OCI-LY1 (cell line): ENCODE measurements around the gene TRRAP.

Experiments
- H2AFZ ChIP-seq: fragments of 200-600 bp; sonication (generic), shearing (Covaris generic); 2 replicates; pipeline ENCODE4 v1.6.0; 2014; ENCODE audit warnings: antibody characterized with exemption, mild to moderate bottlenecking, low read length
- H3F3A ChIP-seq: fragments of 200-600 bp; sonication (generic), shearing (Covaris generic); 2 replicates; pipeline ENCODE4 v1.6.0; 2014; ENCODE audit warnings: mild to moderate bottlenecking, antibody characterized with exemption, low read length, moderate library complexity; ENCODE audit not compliant: insufficient read depth
- H3K27ac ChIP-seq: fragments of 200-600 bp; sonication (generic); 2 replicates; pipeline ENCODE4 v1.5.1; 2014; ENCODE audit warnings: low read length, mixed run types, mild to moderate bottlenecking, low read depth; ENCODE audit not compliant: poor library complexity, severe bottlenecking
- H3K27me3 ChIP-seq: fragments of 200-600 bp; sonication (generic); 2 replicates; pipeline ENCODE4 v1.6.0; 2014; ENCODE audit warnings: antibody characterized with exemption, mild to moderate bottlenecking, low read length, moderate library complexity; ENCODE audit not compliant: insufficient read depth
- H3K36me3 ChIP-seq: fragments of 200-600 bp; sonication (generic); 2 replicates; pipeline ENCODE4 v1.6.1; 2014; ENCODE audit warnings: mild to moderate bottlenecking, antibody characterized with exemption, low read length, moderate library complexity, mixed read lengths; ENCODE audit not compliant: insufficient read depth
- H3K4me1 ChIP-seq: fragments of 200-600 bp; sonication (generic); 2 replicates; pipeline ENCODE4 v1.5.1; 2014; ENCODE audit warnings: mild to moderate bottlenecking, low read length, moderate library complexity; ENCODE audit not compliant: insufficient read depth, severe bottlenecking
- H3K4me2 ChIP-seq: fragments of 200-600 bp; sonication (generic), shearing (Covaris generic); 2 replicates; pipeline ENCODE4 v1.6.1; 2014; ENCODE audit warnings: low read length
- H3K4me3 ChIP-seq: fragments of 200-600 bp; sonication (generic); 2 replicates; pipeline ENCODE4 v1.5.1; 2014; ENCODE audit warnings: low read length, low read depth, mild to moderate bottlenecking, mixed read lengths; ENCODE audit not compliant: poor library complexity, severe bottlenecking
- H3K79me2 ChIP-seq: fragments of 200-600 bp; shearing (Covaris generic); 2 replicates; pipeline ENCODE4 v1.6.1; 2016; ENCODE audit warnings: mixed run types, low read length, mixed read lengths; ENCODE audit not compliant: insufficient read depth
- H3K9ac ChIP-seq: fragments of 200-600 bp; sonication (generic), shearing (Covaris generic); 2 replicates; pipeline ENCODE4 v1.6.1; 2014; ENCODE audit warnings: mild to moderate bottlenecking, low read length, mixed read lengths
- H3K9me2 ChIP-seq: fragments of 200-600 bp; sonication (generic), shearing (Covaris generic); 2 replicates; pipeline ENCODE4 v1.6.1; 2014; ENCODE audit warnings: low read depth, mild to moderate bottlenecking, low read length, mixed read lengths
- H3K9me3 ChIP-seq: fragments of 200-600 bp; shearing (Covaris generic); 2 replicates; pipeline ENCODE4 v1.6.1; 2014; ENCODE audit warnings: low read length, mixed read lengths
- H4K20me1 ChIP-seq: fragments of 200-600 bp; sonication (generic), shearing (Covaris generic); 2 replicates; pipeline ENCODE4 v1.6.0; 2016; ENCODE audit warnings: mild to moderate bottlenecking, low read length; ENCODE audit not compliant: insufficient read depth
- EZH2 ChIP-seq: fragments of 200-600 bp; sonication (generic), shearing (Covaris generic); IDR thresholded peaks from 2 replicates; pipeline ENCODE4 v1.8.0; 2017; ENCODE audit warnings: borderline replicate concordance, mixed run types, mild to moderate bottlenecking, antibody characterized with exemption, low read length, moderate library complexity, mixed read lengths
- TF ChIP-seq, protein P1 (sequence below): fragments of 200-600 bp; sonication (generic), shearing (Covaris generic); IDR thresholded peaks from 2 replicates; pipeline ENCODE4 v1.5.1; 2017; ENCODE audit warnings: mild to moderate bottlenecking, antibody characterized with exemption, low read length, moderate library complexity, mixed read lengths

Gene TRRAP

DNA sequence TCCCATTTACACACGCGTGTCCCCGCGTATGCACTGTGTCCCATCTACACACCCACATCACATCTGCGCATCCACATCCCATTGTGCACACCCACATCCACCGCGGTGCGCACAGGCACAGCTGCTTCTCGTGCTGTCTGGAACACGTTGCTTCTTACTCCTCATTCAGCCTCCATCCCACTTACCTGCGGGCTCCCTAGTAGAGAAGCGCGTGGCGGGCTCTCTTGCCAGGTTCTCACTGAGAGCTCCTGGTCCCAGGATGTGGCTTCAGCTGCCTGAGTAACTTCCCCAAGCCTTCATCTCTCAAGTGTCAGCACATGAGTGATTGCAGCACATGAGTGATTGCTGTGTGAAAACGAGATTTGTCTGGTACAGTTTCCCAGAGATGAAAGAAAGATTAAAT lies 117.8 kb downstream of the TRRAP start:
- Histone ChIP-seq H2AFZ (no peak overlapping the region), H3K9me3 (no peaks in the 10 kb centered on the region), H3K27ac (no peak overlapping the region), H3K9ac (no peak overlapping the region), H3K36me3 (peaks cover 90% of the 10 kb centered on the region), H3K4me2 (no peak overlapping the region), H3K27me3 (no peaks in the 10 kb centered on the region), H3F3A (no peaks in the 10 kb centered on the region), H3K4me1 (no peaks in the 10 kb centered on the region), H3K4me3 (no peak overlapping the region), H4K20me1 (no peaks in the 10 kb centered on the region), H3K9me2 (no peaks in the 10 kb centered on the region), H3K79me2 (no peaks in the 10 kb centered on the region)
- no peak for TF ChIP-seq EZH2
- TF ChIP-seq, protein P1, sequence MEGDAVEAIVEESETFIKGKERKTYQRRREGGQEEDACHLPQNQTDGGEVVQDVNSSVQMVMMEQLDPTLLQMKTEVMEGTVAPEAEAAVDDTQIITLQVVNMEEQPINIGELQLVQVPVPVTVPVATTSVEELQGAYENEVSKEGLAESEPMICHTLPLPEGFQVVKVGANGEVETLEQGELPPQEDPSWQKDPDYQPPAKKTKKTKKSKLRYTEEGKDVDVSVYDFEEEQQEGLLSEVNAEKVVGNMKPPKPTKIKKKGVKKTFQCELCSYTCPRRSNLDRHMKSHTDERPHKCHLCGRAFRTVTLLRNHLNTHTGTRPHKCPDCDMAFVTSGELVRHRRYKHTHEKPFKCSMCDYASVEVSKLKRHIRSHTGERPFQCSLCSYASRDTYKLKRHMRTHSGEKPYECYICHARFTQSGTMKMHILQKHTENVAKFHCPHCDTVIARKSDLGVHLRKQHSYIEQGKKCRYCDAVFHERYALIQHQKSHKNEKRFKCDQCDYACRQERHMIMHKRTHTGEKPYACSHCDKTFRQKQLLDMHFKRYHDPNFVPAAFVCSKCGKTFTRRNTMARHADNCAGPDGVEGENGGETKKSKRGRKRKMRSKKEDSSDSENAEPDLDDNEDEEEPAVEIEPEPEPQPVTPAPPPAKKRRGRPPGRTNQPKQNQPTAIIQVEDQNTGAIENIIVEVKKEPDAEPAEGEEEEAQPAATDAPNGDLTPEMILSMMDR: no peak

DNA sequence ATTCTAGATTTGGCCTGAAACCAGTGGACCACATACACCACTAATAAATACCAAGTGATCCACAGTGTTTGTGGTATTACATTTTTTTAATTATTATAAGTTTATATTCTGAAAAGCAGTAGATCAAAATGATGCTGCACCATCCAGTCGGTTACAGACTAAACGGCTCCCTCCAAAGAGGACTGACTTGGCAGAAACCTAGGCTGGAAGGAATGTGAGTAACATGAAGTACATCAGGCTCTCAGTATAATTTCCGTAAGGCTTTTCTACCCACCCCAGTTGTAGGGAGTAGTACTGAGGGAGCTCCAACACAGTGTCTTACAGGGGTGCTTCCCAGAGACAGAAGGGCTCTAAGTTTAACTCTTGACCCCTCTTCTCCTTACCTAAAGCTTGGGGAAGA lies 119.5 kb downstream of the TRRAP start:
- no peaks in the 10 kb centered on the region for H3F3A ChIP-seq
- no peaks in the 10 kb centered on the region for H3K4me1 ChIP-seq
- no peaks in the 10 kb centered on the region for H3K9me3 ChIP-seq
- no peaks in the 10 kb centered on the region for H4K20me1 ChIP-seq
- H3K4me3 ChIP-seq: no peak overlapping the region
- no peaks in the 10 kb centered on the region for H3K27me3 ChIP-seq
- H3K79me2 ChIP-seq: no peaks in the 10 kb centered on the region
- no peak overlapping the region for H3K27ac ChIP-seq
- H2AFZ ChIP-seq: no peak overlapping the region
- H3K9ac ChIP-seq: no peak overlapping the region
- H3K4me2 ChIP-seq: no peak overlapping the region
- no peak for TF ChIP-seq EZH2
- TF ChIP-seq, protein P1: no peak
- peaks cover 88% of the 10 kb centered on the region for H3K36me3 ChIP-seq
- no peaks in the 10 kb centered on the region for H3K9me2 ChIP-seq

DNA sequence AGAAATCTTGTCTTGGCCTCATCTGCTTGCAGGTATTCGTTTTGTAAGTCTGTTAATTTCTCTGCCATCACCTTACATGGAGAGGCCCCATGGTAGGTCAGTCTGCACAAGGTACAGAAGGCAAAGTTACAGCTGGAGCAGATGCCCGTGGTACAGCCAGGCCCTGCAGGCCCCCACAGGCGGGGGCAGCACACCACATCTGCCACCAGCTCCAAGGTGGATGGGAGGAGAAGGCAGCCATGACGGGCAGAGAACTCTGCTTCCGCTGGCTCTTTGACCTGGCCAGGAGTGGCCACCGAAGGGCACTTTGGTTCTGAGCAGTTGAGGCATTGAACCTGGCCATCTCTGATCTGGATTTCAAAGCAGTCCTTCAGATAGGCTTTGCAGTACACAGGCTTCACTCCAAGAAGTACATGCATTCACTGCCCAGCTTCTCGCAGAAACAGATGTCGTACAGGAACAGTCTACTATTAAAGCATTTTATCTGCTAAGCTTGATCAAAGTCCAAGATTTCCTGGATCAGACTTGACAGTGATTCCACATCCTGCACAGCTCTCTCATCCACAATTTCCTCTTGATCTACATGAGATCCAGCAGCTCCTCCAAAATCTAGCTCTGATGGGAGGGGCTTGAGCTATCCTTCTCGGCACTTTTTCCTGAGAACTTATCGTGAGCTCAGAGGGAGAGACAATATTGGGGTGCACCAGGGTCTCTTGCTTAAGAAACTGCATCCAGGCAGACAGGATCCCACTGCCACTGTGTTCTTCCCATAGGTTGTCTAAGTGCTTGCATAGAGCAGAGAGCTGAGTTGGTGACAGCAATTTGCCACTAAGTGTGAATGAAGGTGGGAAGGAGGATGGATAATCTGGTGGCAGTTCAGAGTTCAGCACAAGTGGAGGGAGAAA lies 120.7 kb downstream of the TRRAP start:
- no peaks in the 10 kb centered on the region for H3K9me3 ChIP-seq
- H2AFZ ChIP-seq: no peak overlapping the region
- H3K27ac ChIP-seq: no peak overlapping the region
- H3K9me2 ChIP-seq: no peaks in the 10 kb centered on the region
- no peaks in the 10 kb centered on the region for H3F3A ChIP-seq
- no peak overlapping the region for H3K4me3 ChIP-seq
- no peaks in the 10 kb centered on the region for H3K27me3 ChIP-seq
- H3K79me2 ChIP-seq: no peaks in the 10 kb centered on the region
- H3K4me1 ChIP-seq: no peaks in the 10 kb centered on the region
- no peak overlapping the region for H3K4me2 ChIP-seq
- H4K20me1 ChIP-seq: no peaks in the 10 kb centered on the region
- TF ChIP-seq EZH2: no peak
- TF ChIP-seq, protein P1: no peak
- H3K9ac ChIP-seq: no peak overlapping the region
- peaks cover 85% of the 10 kb centered on the region for H3K36me3 ChIP-seq
